CD14-positive monocyte (primary cell): ENCODE data around the gene SMG6. TPM values are rescaled to one million over a fixed set of nuclear protein-coding genes. Genes with fewer than 3 reads are reported as not detected.

Experiments used
- DNase-seq, 3 donors: peaks; one replicate each; pipeline ENCODE4 v3.0.0-alpha.2; 2011 to 2022
- H2AFZ ChIP-seq: 2 replicates; pipeline ENCODE4 v1.6.0; 2012; ENCODE audit warnings: mild to moderate bottlenecking, low read depth, low read length, inconsistent platforms; ENCODE audit not compliant: insufficient read depth, poor library complexity, severe bottlenecking
- H3K27ac ChIP-seq, 2 donors: 1 replicate in 1 of 2; 2 replicates in 1 of 2; pipeline ENCODE4 v1.5.1; 2012 to 2013; ENCODE audit warnings: low read length in 2 of 2, control low read depth in 1 of 2, inconsistent platforms in 1 of 2, low read depth in 1 of 2, mild to moderate bottlenecking in 1 of 2
- H3K27me3 ChIP-seq, 2 donors: one replicate each; pipeline versions ENCODE4 v1.6.0 to v1.6.1; 2011 to 2013; ENCODE audit warnings: low read length in 2 of 2; ENCODE audit not compliant: control insufficient read depth in 2 of 2, insufficient read depth in 2 of 2
- H3K36me3 ChIP-seq, 2 donors: replicated peaks in 1 of 2; 1 replicate in 1 of 2; 2 replicates in 1 of 2; pipeline versions ENCODE4 v1.5.1 to v1.6.1; 2012 to 2013; ENCODE audit warnings: low read length in 2 of 2, control low read depth in 1 of 2, inconsistent platforms in 1 of 2, mild to moderate bottlenecking in 1 of 2; ENCODE audit not compliant: insufficient read depth in 2 of 2, control insufficient read depth in 1 of 2
- H3K4me1 ChIP-seq, 2 donors: 1 replicate in 1 of 2; 2 replicates in 1 of 2; pipeline versions ENCODE4 v1.5.1 to v1.6.1; 2012 to 2013; ENCODE audit warnings: low read length in 2 of 2, control low read depth in 1 of 2, inconsistent platforms in 1 of 2, mild to moderate bottlenecking in 1 of 2, moderate library complexity in 1 of 2; ENCODE audit not compliant: insufficient read depth in 2 of 2, control insufficient read depth in 1 of 2
- H3K4me2 ChIP-seq: replicated peaks from 2 replicates; pipeline ENCODE3; 2012; ENCODE audit warnings: low read length, moderate library complexity, mild to moderate bottlenecking; ENCODE audit not compliant: poor library complexity, severe bottlenecking; ENCODE audit errors: extremely low read depth
- H3K4me3 ChIP-seq, 3 experiments: fragments of 200-600 bp in 1 of 3; sonication (generic) in 1 of 3; replicated peaks in 1 of 3; 1 replicate in 2 of 3; 2 replicates in 1 of 3; pipeline ENCODE4 v1.5.1; 2011 to 2013; ENCODE audit warnings: low read length in 3 of 3, mild to moderate bottlenecking in 3 of 3, control low read depth in 2 of 3, low read depth in 2 of 3, inconsistent platforms in 1 of 3, moderate library complexity in 1 of 3
- H3K79me2 ChIP-seq: 2 replicates; pipeline ENCODE4 v1.6.0; 2012; ENCODE audit warnings: mild to moderate bottlenecking, control low read depth, inconsistent platforms, low read length, moderate library complexity; ENCODE audit not compliant: insufficient read depth
- H3K9ac ChIP-seq: 2 replicates; pipeline ENCODE4 v1.6.0; 2017; ENCODE audit warnings: low read length, mild to moderate bottlenecking; ENCODE audit not compliant: insufficient read depth, poor library complexity, severe bottlenecking
- H3K9me3 ChIP-seq, 2 donors: replicated peaks in 1 of 2; 1 replicate in 1 of 2; 2 replicates in 1 of 2; pipeline versions ENCODE4 v1.5.1 to v1.6.1; 2012 to 2013; ENCODE audit warnings: low read length in 2 of 2, control low read depth in 1 of 2; ENCODE audit not compliant: control insufficient read depth in 1 of 2, insufficient read depth in 1 of 2
- H4K20me1 ChIP-seq: 2 replicates; pipeline ENCODE4 v1.6.0; 2012; ENCODE audit warnings: mild to moderate bottlenecking, low read length, control low read depth, moderate library complexity; ENCODE audit not compliant: insufficient read depth
- H3K27ac Mint-ChIP-seq, 7 donors: one replicate each; pipeline ENCODE4 v1.8.0; 2020; ENCODE audit warnings: mild to moderate bottlenecking in 7 of 7, mixed read lengths in 7 of 7, moderate library complexity in 6 of 7, inconsistent platforms in 2 of 7
- H3K27me3 Mint-ChIP-seq, 3 donors: one replicate each; pipeline ENCODE4 v1.8.0; 2021 to 2022; ENCODE audit warnings: low read depth in 3 of 3, mild to moderate bottlenecking in 3 of 3, mixed read lengths in 3 of 3, moderate library complexity in 3 of 3, inconsistent platforms in 1 of 3
- H3K36me3 Mint-ChIP-seq, 2 donors: one replicate each; pipeline ENCODE4 v1.8.0; 2020; ENCODE audit warnings: mixed read lengths in 2 of 2, inconsistent platforms in 1 of 2, mild to moderate bottlenecking in 1 of 2
- H3K4me1 Mint-ChIP-seq: one replicate; pipeline ENCODE4 v1.8.0; 2020; ENCODE audit warnings: mild to moderate bottlenecking, mixed read lengths
- H3K4me3 Mint-ChIP-seq, 2 donors: one replicate each; pipeline ENCODE4 v1.8.0; 2020; ENCODE audit warnings: mild to moderate bottlenecking in 2 of 2, mixed read lengths in 2 of 2, moderate library complexity in 1 of 2
- H3K9me3 Mint-ChIP-seq, 7 donors: one replicate each; pipeline ENCODE4 v1.8.0; 2020 to 2022; ENCODE audit warnings: mixed read lengths in 7 of 7, mild to moderate bottlenecking in 6 of 7, moderate library complexity in 6 of 7, inconsistent platforms in 2 of 7
- WGBS: methylation state at CpG from one replicate; pipeline ENCODE4 v1.1.5; 2013; ENCODE audit warnings: missing lambda C conversion rate; ENCODE audit not compliant: insufficient coverage; 5-methylcytosine and 5-hydroxymethylcytosine counted together
- intact Hi-C, 2 donors: fragments of 100-400 bp; cut with micrococcal nuclease; formaldehyde crosslinking; loops; one replicate each; pipeline versions ENCODE4 v1.15.0 to v1.15.1; 2023
- polyA plus RNA-seq, 3 donors: library from polyadenylated mRNA; depleted of rRNA in 1 of 3; unstranded in 2 of 3; stranded (reverse) in 1 of 3; fragments of 300-500 nt in 2 of 3; fragments of >200 nt in 1 of 3; fragmentation: Illumina TruSeq in 2 of 3; gene quantifications; 1 replicate in 2 of 3; 2 replicates in 1 of 3; pipeline ENCODE4 v1.2.3, GENCODE V29; 2012 to 2021
- TF ChIP-seq, protein P1 (sequence below): fragments of 200-600 bp; IDR thresholded peaks from one replicate; pipeline ENCODE4 v1.8.0; 2022; ENCODE audit warnings: antibody characterized with exemption, mild to moderate bottlenecking

Gene SMG6
- polyA plus RNA-seq, 3 donors = 0.67 to 7.1 (median 1.1) TPM

DNA sequence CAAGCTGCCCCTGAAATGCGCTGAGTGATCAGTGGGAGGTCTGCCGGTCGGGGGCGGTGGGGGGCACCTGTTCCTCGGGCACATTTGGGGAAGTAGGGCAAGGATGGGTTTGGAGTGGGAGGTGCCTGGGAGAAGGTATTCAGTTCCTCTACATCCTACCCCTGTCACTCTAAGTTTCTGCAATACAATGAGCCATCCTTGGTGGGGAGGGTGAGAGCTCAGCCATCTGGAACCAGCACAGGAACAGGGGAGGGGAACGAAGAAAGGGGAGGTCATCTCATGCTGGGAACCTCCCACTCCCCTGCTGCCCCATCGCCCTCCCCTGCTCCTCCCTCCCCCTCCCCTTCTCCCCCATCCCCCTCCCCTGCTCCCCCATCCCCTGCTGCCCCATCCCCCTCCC lies 269.4 kb downstream of the SMG6 start:
- Histone ChIP-seq H3K27me3 (peaks cover 0 to 6% of the 10 kb centered on the region in 2 donors), H3K79me2 (no peaks in the 10 kb centered on the region), H3K9ac (no peak overlapping the region), H2AFZ (no peak overlapping the region), H3K4me1 (peaks cover 15 to 19% of the 10 kb centered on the region in 2 donors), H3K4me2 (no peak overlapping the region), H3K36me3 (peaks cover 19 to 27% of the 10 kb centered on the region in 2 donors), H3K27ac (no peak overlapping the region), H3K4me3 (no peak overlapping the region), H4K20me1 (no peaks in the 10 kb centered on the region), H3K9me3 (no peaks in the 10 kb centered on the region)
- H3K4me3 Mint-ChIP-seq = no peak overlapping the region
- TF ChIP-seq, protein P1, sequence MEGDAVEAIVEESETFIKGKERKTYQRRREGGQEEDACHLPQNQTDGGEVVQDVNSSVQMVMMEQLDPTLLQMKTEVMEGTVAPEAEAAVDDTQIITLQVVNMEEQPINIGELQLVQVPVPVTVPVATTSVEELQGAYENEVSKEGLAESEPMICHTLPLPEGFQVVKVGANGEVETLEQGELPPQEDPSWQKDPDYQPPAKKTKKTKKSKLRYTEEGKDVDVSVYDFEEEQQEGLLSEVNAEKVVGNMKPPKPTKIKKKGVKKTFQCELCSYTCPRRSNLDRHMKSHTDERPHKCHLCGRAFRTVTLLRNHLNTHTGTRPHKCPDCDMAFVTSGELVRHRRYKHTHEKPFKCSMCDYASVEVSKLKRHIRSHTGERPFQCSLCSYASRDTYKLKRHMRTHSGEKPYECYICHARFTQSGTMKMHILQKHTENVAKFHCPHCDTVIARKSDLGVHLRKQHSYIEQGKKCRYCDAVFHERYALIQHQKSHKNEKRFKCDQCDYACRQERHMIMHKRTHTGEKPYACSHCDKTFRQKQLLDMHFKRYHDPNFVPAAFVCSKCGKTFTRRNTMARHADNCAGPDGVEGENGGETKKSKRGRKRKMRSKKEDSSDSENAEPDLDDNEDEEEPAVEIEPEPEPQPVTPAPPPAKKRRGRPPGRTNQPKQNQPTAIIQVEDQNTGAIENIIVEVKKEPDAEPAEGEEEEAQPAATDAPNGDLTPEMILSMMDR = no peak
- peaks cover 16% of the 10 kb centered on the region for H3K4me1 Mint-ChIP-seq
- WGBS = 86% methylated on average over 1 of the region's 7 CpGs
- no peak overlapping the region for H3K27ac Mint-ChIP-seq
- peaks cover 0 to 7% (median 2%) of the 10 kb centered on the region in 7 donors for H3K9me3 Mint-ChIP-seq
- peaks cover 7 to 9% (median 7%) of the 10 kb centered on the region in 3 donors for H3K27me3 Mint-ChIP-seq
- no peak for DNase-seq
- H3K36me3 Mint-ChIP-seq = peaks cover 24 to 26% of the 10 kb centered on the region in 2 donors
- intact Hi-C loops = loop anchor here in 1 of 2 donors (10.0 kb wide), 1 partner anchor 319 kb away; the partner anchor contains the start of gene TLCD2

DNA sequence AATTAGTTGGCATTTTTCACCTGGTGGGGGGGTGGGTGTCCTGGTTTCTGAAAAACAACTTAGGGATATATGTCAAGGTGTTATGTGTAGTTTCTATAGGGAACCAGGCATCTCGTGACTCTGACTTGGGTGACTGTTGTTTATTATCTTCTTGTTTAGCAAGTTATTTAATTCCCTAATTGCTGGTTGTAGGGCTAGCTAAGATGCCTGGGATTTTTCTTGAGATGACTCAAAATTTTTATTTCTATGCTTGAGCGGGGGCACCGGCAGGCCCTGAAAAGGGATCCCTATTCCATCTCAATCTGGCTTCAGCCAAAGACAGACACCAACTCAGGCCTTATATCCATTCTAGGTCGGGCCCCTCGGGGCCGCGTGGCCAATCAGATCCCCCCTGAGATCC lies 270.4 kb downstream of the SMG6 start:
- Histone ChIP-seq H3K9ac (no peak overlapping the region), H3K79me2 (no peaks in the 10 kb centered on the region), H3K4me2 (no peak overlapping the region), H3K27me3 (peaks cover 0 to 16% of the 10 kb centered on the region in 2 donors), H3K4me1 (peaks cover 15 to 19% of the 10 kb centered on the region in 2 donors), H2AFZ (no peak overlapping the region), H3K4me3 (no peak overlapping the region), H3K9me3 (no peaks in the 10 kb centered on the region), H3K27ac (no peak overlapping the region), H4K20me1 (no peaks in the 10 kb centered on the region), H3K36me3 (peaks cover 19 to 27% of the 10 kb centered on the region in 2 donors)
- WGBS = 95% methylated on average over 3 of the region's 7 CpGs
- H3K4me3 Mint-ChIP-seq = no peak overlapping the region
- H3K27me3 Mint-ChIP-seq = peaks cover 17 to 19% (median 17%) of the 10 kb centered on the region in 3 donors
- H3K36me3 Mint-ChIP-seq = peaks cover 20 to 21% of the 10 kb centered on the region in 2 donors
- no peak for DNase-seq
- peaks cover 16% of the 10 kb centered on the region for H3K4me1 Mint-ChIP-seq
- TF ChIP-seq, protein P1 = no peak
- no peak overlapping the region for H3K27ac Mint-ChIP-seq
- H3K9me3 Mint-ChIP-seq = peaks cover 0 to 7% (median 2%) of the 10 kb centered on the region in 7 donors
- intact Hi-C loops = loop anchor here in 1 of 2 donors (10.0 kb wide), 1 partner anchor 318 kb away; the partner anchor contains the start of gene TLCD2
